Measurements from ENCODE around the gene TRIAP1.

The TRIAP1 gene

DNA sequence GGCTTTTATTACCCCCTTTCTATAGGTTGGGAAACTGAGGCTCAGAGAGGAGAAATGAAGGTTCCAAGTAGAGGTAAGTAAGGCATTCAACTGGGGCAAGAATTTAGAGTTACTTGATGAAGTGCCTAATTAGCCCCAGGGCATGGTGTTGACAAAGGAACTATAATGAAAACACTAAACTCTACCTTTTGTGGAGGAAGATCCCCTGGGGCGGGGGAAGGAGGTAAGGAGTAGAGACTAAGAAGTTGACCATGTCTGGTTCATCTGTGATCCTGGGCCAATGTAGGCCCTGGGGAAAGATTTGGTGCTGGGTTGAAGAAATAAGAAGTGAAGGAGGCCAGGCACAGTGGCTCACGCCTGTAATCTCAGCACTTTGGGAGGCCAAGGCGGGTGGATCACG lies 24.5 kb downstream of the TRIAP1 start:
- no peaks in the 10 kb centered on the region for H3K79me2 ChIP-seq (ENCODE audit: insufficient read depth, low read length)
- no peak overlapping the region for H3K27ac ChIP-seq (ENCODE audit: low read depth, low read length, poor library complexity, severe bottlenecking)
- H3K4me2 ChIP-seq (ENCODE audit: low read length): no peak overlapping the region
- H3K9ac ChIP-seq (ENCODE audit: low read length): no peak overlapping the region
- H3K4me1 ChIP-seq (ENCODE audit: insufficient read depth, low read length, severe bottlenecking): no peaks in the 10 kb centered on the region
- H4K20me1 ChIP-seq (ENCODE audit: insufficient read depth, low read length): no peaks in the 10 kb centered on the region
- H3K9me3 ChIP-seq (ENCODE audit: low read length): no peaks in the 10 kb centered on the region
- no peaks in the 10 kb centered on the region for H3K9me2 ChIP-seq (ENCODE audit: low read depth, low read length)
- TF ChIP-seq EZH2 (IDR thresholded peaks at IDR 0.05; ENCODE audit: borderline replicate concordance, low read length): no peak
- TF ChIP-seq, protein P1, sequence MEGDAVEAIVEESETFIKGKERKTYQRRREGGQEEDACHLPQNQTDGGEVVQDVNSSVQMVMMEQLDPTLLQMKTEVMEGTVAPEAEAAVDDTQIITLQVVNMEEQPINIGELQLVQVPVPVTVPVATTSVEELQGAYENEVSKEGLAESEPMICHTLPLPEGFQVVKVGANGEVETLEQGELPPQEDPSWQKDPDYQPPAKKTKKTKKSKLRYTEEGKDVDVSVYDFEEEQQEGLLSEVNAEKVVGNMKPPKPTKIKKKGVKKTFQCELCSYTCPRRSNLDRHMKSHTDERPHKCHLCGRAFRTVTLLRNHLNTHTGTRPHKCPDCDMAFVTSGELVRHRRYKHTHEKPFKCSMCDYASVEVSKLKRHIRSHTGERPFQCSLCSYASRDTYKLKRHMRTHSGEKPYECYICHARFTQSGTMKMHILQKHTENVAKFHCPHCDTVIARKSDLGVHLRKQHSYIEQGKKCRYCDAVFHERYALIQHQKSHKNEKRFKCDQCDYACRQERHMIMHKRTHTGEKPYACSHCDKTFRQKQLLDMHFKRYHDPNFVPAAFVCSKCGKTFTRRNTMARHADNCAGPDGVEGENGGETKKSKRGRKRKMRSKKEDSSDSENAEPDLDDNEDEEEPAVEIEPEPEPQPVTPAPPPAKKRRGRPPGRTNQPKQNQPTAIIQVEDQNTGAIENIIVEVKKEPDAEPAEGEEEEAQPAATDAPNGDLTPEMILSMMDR (IDR thresholded peaks at IDR 0.05; ENCODE audit: low read length): no peak
- no peaks in the 10 kb centered on the region for H3K36me3 ChIP-seq (ENCODE audit: insufficient read depth, low read length)
- no peaks in the 10 kb centered on the region for H3F3A ChIP-seq (ENCODE audit: insufficient read depth, low read length)
- no peak overlapping the region for H2AFZ ChIP-seq (ENCODE audit: low read length)
- H3K27me3 ChIP-seq (ENCODE audit: insufficient read depth, low read length): no peaks in the 10 kb centered on the region
- no peak overlapping the region for H3K4me3 ChIP-seq (ENCODE audit: low read depth, low read length, poor library complexity, severe bottlenecking)

DNA sequence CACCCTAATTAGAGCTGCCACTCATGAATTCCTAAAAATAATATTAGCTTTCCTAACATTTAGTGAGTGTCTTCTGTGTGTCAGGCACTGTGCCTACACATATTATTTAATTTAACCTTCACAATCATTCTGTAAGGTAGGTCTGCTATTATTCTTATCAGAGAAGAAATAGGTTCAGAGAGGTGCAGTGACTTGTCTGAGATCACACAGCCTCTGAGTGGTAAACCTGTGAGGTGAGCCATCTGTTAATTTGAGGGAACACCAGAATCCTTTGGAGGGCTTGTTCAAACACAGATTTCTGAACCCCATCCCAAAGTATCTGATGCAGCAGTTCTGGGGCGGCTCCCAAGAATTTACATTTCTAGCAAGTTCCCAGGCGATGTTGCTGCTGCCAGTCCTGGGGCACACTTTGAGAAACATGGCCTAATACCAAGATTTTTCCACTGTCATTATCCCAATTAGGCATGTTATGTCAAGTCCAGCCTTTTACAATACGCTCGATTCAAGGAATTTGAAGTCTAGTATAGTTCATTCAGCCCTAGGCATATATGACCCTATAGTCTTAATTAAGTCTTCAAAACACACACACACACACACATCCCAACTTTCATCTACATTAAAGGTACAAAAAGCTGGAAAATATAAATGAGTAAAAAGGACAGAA lies 28.1 kb downstream of the TRIAP1 start:
- Histone ChIP-seq H3K27ac (ENCODE audit: low read depth, low read length, poor library complexity, severe bottlenecking) (no peak overlapping the region), H3K9ac (ENCODE audit: low read length) (no peak overlapping the region), H2AFZ (ENCODE audit: low read length) (no peak overlapping the region), H3K4me3 (ENCODE audit: low read depth, low read length, poor library complexity, severe bottlenecking) (no peak overlapping the region), H4K20me1 (ENCODE audit: insufficient read depth, low read length) (no peaks in the 10 kb centered on the region), H3K36me3 (ENCODE audit: insufficient read depth, low read length) (no peaks in the 10 kb centered on the region), H3F3A (ENCODE audit: insufficient read depth, low read length) (no peaks in the 10 kb centered on the region), H3K9me2 (ENCODE audit: low read depth, low read length) (no peaks in the 10 kb centered on the region), H3K9me3 (ENCODE audit: low read length) (no peaks in the 10 kb centered on the region), H3K4me1 (ENCODE audit: insufficient read depth, low read length, severe bottlenecking) (no peaks in the 10 kb centered on the region), H3K79me2 (ENCODE audit: insufficient read depth, low read length) (no peaks in the 10 kb centered on the region), H3K4me2 (ENCODE audit: low read length) (no peak overlapping the region), H3K27me3 (ENCODE audit: insufficient read depth, low read length) (no peaks in the 10 kb centered on the region)
- TF ChIP-seq EZH2 (IDR thresholded peaks at IDR 0.05; ENCODE audit: borderline replicate concordance, low read length): no peak
- TF ChIP-seq, protein P1 (IDR thresholded peaks at IDR 0.05; ENCODE audit: low read length): no peak

DNA sequence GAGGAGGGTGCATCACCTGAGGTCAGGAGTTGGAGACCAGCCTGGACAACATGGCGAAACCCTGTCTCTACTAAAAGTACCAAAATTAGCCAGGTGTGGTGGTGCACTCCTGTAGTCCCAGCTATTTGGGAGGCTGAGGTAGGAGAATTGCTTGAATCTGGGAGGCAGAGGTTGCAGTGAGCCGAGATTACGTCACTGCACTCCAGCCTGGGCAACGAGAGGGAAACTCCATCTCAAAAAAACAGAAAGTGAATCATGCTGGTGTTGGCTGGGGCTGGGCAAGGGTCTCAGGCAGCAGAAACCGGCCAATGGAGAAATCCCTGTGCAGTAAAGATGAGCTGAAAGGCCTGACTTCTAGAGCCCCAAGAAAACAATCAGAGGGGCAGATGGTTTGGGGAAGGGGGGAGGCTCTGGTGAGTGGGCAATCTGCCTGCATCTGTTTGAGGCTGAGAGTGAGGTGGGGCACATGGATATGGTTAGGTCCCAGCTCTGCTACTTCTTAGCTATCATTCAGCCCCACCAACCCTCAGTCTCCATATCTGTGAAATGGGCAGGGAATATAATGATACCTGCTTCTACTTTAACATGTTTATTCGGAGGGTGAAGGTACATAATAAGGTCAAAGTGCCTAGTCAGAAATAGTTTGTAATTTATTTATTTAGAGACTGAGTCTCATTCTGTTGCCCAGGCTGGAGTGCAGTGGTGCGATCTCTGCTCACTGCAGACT lies 29.5 kb downstream of the TRIAP1 start:
- Histone ChIP-seq H3K36me3 (ENCODE audit: insufficient read depth, low read length) (no peaks in the 10 kb centered on the region), H3K27ac (ENCODE audit: low read depth, low read length, poor library complexity, severe bottlenecking) (no peak overlapping the region), H3K9me3 (ENCODE audit: low read length) (no peaks in the 10 kb centered on the region), H2AFZ (ENCODE audit: low read length) (no peak overlapping the region), H3K27me3 (ENCODE audit: insufficient read depth, low read length) (no peaks in the 10 kb centered on the region), H3F3A (ENCODE audit: insufficient read depth, low read length) (no peaks in the 10 kb centered on the region), H3K4me2 (ENCODE audit: low read length) (no peak overlapping the region), H3K4me3 (ENCODE audit: low read depth, low read length, poor library complexity, severe bottlenecking) (no peak overlapping the region), H3K4me1 (ENCODE audit: insufficient read depth, low read length, severe bottlenecking) (no peaks in the 10 kb centered on the region), H3K79me2 (ENCODE audit: insufficient read depth, low read length) (no peaks in the 10 kb centered on the region), H3K9me2 (ENCODE audit: low read depth, low read length) (no peaks in the 10 kb centered on the region), H3K9ac (ENCODE audit: low read length) (no peak overlapping the region), H4K20me1 (ENCODE audit: insufficient read depth, low read length) (no peaks in the 10 kb centered on the region)
- TF ChIP-seq EZH2 (IDR thresholded peaks at IDR 0.05; ENCODE audit: borderline replicate concordance, low read length): no peak
- TF ChIP-seq, protein P1 (IDR thresholded peaks at IDR 0.05; ENCODE audit: low read length): no peak

Measured in OCI-LY1 (cell line).